Lung (tissue), 12 donors: ENCODE results near the gene TSPEAR. TPM values are rescaled to one million over a fixed set of nuclear protein-coding genes. Genes with fewer than 3 reads are reported as not detected.
"Not testable (repeated sequence)": the region's sequence is repeated elsewhere in the genome, so short reads cannot be mapped to it uniquely, and the experiment has no call there.

Experiments
- ATAC-seq: fragments of 200-7000 bp; cut with Tn5 transposase; one replicate; pipeline ENCODE4 v1.9.1; 2020; ENCODE audit warnings: moderate number of reproducible peaks; ENCODE audit not compliant: insufficient read depth, low FRiP score
- DNase-seq, 3 donors: peaks; one replicate each; pipeline ENCODE4 v3.0.0-alpha.2; 2013 to 2017
- H3K27ac ChIP-seq, 2 donors: one replicate each; pipeline ENCODE4 v1.5.1; 2013; ENCODE audit warnings: mild to moderate bottlenecking in 2 of 2, moderate library complexity in 2 of 2, control low read depth in 1 of 2, inconsistent platforms in 1 of 2, low read depth in 1 of 2, low read length in 1 of 2
- H3K27me3 ChIP-seq, 3 donors: one replicate each; pipeline ENCODE4 v1.5.1; 2013; ENCODE audit warnings: low read length in 2 of 3; ENCODE audit not compliant: control insufficient read depth in 3 of 3, insufficient read depth in 3 of 3
- H3K36me3 ChIP-seq, 4 donors: one replicate each; pipeline ENCODE4 v1.5.1; 2013; ENCODE audit warnings: low read length in 4 of 4, mild to moderate bottlenecking in 1 of 4, moderate library complexity in 1 of 4; ENCODE audit not compliant: control insufficient read depth in 4 of 4, insufficient read depth in 4 of 4
- H3K4me1 ChIP-seq, 5 donors: one replicate each; pipeline ENCODE4 v1.5.1; 2013; ENCODE audit warnings: low read length in 5 of 5, mild to moderate bottlenecking in 2 of 5, moderate library complexity in 1 of 5; ENCODE audit not compliant: control insufficient read depth in 5 of 5, insufficient read depth in 5 of 5
- H3K4me3 ChIP-seq: one replicate; pipeline ENCODE4 v1.5.1; 2013; ENCODE audit warnings: mild to moderate bottlenecking, control low read depth, moderate library complexity
- H3K9ac ChIP-seq, 2 donors: one replicate each; pipeline ENCODE4 v1.5.1; 2013; ENCODE audit warnings: low read length in 2 of 2, control low read depth in 1 of 2; ENCODE audit not compliant: insufficient read depth in 1 of 2
- H3K9me3 ChIP-seq, 4 donors: one replicate each; pipeline ENCODE4 v1.5.1; 2013; ENCODE audit warnings: low read length in 3 of 4, mild to moderate bottlenecking in 1 of 4, moderate library complexity in 1 of 4; ENCODE audit not compliant: control insufficient read depth in 4 of 4, insufficient read depth in 3 of 4
- CTCF ChIP-seq: IDR thresholded peaks from 2 replicates; pipeline ENCODE4 v1.5.1; 2012; ENCODE audit warnings: mild to moderate bottlenecking; ENCODE audit errors: control extremely low read depth, extremely low read depth
- WGBS, 2 donors: extraction: QIAGEN DNeasy Blood & Tissue Kit; methylation state at CpG; one replicate each; pipeline ENCODE4 v1.1.7; 2013; 5-methylcytosine and 5-hydroxymethylcytosine counted together
- polyA plus RNA-seq, 2 donors: library from polyadenylated mRNA; stranded (reverse); fragments of 200-250 nt; gene quantifications; one replicate each; pipeline ENCODE4 v1.2.1, GENCODE V29; 2013
- total RNA-seq, 2 donors: library from RNA; depleted of rRNA in 1 of 2; stranded (reverse); fragments of >200 nt in 1 of 2; gene quantifications; one replicate each; pipeline ENCODE4 v1.2.1, GENCODE V29; 2014 to 2021
- donor health status: control.
- donor health status: control.
- donor health status: Bipolar disorder and iron deficiency.
- donor health status: healthy.
- donor health status: DM: yes; HTN: yes; CAD: no.

The TSPEAR gene
- total and polyA plus RNA-seq, 4 donors = 0.02 to 2.1 (median 0.27) TPM

- Histone ChIP-seq H3K4me3 (no peak overlapping the region), H3K27me3 (no peaks in the 10 kb centered on the region), H3K27ac (no peak overlapping the region), H3K36me3 (no peaks in the 10 kb centered on the region), H3K9ac (no peak overlapping the region), H3K9me3 (peaks cover 0 to 3% (median 0%) of the 10 kb centered on the region in 4 donors), H3K4me1 (no peaks in the 10 kb centered on the region)
- ATAC-seq (no peak), DNase-seq (no peak)
- no peak for TF ChIP-seq CTCF
- 80 to 88% methylated on average over 20 of the region's 21 CpGs for WGBS, 2 donors
Measured at GRCh38 chr21:44602463-44602850, 108.9 kb downstream of the TSPEAR start.

- DNase-seq (no peak), ATAC-seq (no peak)
- 80 to 86% methylated on average over 23 of the region's 23 CpGs for WGBS, 2 donors
- peaks cover 0 to 3% (median 0%) of the 10 kb centered on the region in 4 donors for H3K9me3 ChIP-seq
- H3K4me1 ChIP-seq = no peaks in the 10 kb centered on the region
- no peak overlapping the region for H3K27ac ChIP-seq
- H3K27me3 ChIP-seq = no peaks in the 10 kb centered on the region
- H3K9ac ChIP-seq = no peak overlapping the region
- no peaks in the 10 kb centered on the region for H3K36me3 ChIP-seq
- TF ChIP-seq CTCF = no peak
- no peak overlapping the region for H3K4me3 ChIP-seq
Measured at GRCh38 chr21:44601596-44602462, 109.5 kb downstream of the TSPEAR start.

GRCh38 chr21:44601091-44601490 is 110.3 kb downstream of the TSPEAR start:
- 77 to 80% methylated on average over 10 of the region's 10 CpGs for WGBS, 2 donors
- not testable (repeated sequence) for DNase-seq, H3K36me3 ChIP-seq, H3K4me1 ChIP-seq, H3K9ac ChIP-seq, H3K4me3 ChIP-seq, ATAC-seq, H3K27me3 ChIP-seq, H3K9me3 ChIP-seq, H3K27ac ChIP-seq

GRCh38 chr21:44600118-44600978 is 111.0 kb downstream of the TSPEAR start, which contains the start of gene KRTAP10-7:
Gene KRTAP10-7 (plus strand): TSS chr21:44600597. CDS start chr21:44600622, 25 bp downstream.
- not testable (repeated sequence) for H3K36me3 ChIP-seq, H3K4me1 ChIP-seq, H3K27ac ChIP-seq, H3K9me3 ChIP-seq, ATAC-seq, H3K4me3 ChIP-seq, DNase-seq, H3K27me3 ChIP-seq, H3K9ac ChIP-seq
- 77 to 80% methylated on average over 16 to 23 of the region's 23 CpGs for WGBS, 2 donors
